T-helper 1 cell (primary cell): ENCODE results near the gene FAAP20.

ENCODE experiments used
- DNase-seq, 5 donors: peaks; one replicate each; pipeline ENCODE4 v3.0.0-alpha.2; 2012 to 2020

FAAP20 gene

GRCh38 chr1:2210084-2210653 is 15.6 kb upstream of the FAAP20 start:
- DNase-seq = no peak

DNA sequence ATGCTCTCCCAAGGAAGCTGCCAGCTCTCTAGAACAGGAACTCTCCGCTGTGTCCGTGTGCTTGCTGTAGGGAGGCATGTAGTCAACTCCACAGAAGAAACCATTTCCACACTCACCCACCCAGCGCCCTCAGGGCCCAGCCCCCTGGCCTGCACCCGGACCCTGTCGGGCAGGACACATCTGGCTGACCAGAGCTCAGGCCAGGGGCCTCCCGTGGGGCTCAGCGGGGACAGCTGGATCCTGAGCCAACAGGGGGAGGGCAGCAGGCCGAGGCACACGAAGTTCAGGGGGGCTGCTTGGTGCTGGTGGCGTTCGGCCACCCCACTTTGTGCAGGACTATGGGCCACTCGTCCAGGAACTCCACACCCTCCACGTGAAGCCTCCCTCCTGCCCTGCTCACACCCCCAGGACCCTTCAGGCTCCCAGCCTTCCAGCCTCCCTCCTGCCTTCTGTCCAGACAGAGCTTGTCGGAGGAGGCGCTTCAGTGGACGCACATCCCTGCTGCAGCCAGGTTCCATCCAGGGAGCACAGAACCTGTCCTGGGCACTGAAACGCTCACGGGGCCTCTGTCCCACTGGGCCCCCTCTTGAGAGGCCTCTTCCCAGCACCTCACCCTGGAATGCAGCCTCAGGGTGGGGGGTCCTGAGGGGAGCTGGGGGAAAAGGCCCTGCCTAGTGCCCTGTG is 15.0 kb upstream of the FAAP20 start:
- no peak for DNase-seq

GRCh38 chr1:2208309-2209239 is 14.0 kb upstream of the FAAP20 start:
- no peak for DNase-seq

DNA sequence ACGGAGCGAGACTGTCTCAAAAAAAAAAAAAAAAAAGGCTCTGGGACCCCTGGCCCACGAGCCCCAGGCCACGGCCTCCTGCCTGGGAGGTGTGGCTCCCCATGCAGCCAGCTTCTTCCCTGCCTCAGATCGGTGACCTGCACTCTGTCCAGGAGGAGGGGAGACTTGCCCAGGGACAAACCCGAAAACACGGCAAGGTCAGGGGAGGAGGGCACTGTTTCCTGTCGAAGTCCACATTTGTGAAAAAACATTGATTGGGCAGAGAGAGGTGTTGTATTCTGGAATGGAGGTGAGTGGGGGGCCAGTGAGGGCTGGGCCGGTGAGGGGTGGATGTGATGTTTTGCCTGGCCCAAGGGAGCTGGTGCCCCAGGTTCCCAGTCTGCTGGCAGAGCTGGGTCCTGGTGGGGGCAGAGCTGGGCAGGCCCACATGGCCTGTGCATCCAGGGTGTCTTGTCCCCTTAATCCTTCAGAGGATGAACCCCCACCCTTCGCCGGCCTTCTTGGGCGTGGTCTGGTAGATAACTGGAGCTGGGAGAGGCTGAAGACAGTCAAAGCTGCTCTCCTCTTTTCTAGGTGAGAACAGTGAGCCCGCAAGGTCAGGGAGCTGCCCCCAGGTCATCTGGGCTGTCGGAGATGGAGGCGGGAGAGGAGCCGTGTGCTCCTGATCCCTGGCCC is 12.4 kb upstream of the FAAP20 start:
- DNase-seq = no peak

DNA sequence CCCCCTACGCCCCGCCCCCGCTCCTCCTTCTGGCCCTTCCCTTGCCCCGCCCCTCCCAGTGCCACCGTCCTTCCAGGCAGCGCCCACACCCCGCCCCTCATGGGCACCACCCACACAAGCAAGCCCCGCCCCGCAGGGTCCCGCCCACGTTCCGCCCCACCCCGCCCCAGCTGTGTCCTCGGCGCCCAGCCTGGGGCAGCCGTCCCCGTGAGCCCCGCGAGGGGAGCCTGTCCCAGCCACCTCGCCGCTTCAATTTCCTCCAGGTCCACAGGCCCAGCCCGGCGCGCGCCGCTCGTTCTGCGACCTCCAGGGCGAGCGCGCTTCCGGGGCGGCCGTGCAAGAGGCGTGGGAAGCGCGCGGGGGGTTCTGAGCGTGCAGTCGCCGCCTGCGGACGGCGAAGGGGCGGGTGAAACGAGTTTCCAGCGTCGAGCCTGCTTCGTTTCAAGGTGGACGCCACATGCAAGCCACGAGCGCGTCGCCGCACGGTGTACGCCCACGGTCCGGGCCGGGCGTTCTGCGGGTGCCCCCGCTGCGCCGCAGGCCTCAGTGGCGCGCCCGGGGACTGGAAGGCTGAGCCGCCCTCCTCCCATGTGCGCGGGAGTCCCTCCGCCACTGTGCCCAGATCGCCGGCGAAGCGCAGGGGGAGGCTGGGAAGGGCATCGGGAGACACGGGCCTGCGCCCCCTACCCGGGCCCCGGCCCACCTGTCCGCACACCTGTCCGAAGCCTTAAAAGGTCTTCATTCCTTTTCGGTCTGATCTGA is 10.8 kb upstream of the FAAP20 start:
- peak in 4 of 5 donors; percentile 90 to 96 (median 94) for DNase-seq

DNA sequence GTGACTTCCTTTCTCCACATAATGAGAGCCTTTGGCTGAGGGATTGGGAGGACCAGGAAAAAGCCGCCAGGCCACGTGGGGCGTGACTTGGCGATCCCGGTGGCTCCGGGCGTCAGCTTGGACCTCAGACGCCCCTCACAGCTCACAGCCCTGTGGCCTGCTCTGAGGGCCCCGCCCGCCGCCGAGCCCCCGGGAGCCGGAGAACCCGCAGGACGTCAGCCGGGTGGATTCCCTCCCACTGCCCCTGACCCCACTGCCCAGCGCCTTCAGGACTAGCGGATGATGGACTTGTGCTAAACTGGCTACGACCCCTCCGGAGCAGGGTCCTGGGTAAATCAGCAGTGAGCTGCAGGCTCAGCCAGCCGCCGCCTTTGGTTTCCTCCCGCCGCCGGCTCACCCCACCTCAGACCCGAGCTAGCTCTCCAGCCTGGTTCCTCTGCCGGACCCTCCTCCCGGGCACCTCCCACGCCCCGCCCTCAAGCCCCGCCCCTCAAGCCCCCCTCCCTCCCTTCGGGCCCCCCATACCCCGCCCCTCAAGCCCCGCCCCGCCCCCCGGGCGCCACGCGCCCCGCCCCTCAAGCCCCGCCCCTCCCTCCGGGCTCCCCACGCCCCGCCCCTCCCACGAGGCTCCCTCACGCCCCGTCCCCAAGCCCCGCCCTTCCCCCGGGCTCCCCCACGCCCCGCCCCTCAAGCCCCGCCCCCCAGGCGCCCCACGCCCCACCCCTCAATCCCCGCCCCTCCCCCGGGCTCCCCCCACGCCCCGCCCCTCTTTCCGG is 10.0 kb upstream of the FAAP20 start:
- peak in 1 of 5 donors; percentile 96 for DNase-seq

GRCh38 chr1:2203671-2204414 is 9.3 kb upstream of the FAAP20 start:
- DNase-seq = peak in 1 of 5 donors; percentile 6

- no peak for DNase-seq
Observed at GRCh38 chr1:2202843-2203601, 8.4 kb upstream of the FAAP20 start.

DNA sequence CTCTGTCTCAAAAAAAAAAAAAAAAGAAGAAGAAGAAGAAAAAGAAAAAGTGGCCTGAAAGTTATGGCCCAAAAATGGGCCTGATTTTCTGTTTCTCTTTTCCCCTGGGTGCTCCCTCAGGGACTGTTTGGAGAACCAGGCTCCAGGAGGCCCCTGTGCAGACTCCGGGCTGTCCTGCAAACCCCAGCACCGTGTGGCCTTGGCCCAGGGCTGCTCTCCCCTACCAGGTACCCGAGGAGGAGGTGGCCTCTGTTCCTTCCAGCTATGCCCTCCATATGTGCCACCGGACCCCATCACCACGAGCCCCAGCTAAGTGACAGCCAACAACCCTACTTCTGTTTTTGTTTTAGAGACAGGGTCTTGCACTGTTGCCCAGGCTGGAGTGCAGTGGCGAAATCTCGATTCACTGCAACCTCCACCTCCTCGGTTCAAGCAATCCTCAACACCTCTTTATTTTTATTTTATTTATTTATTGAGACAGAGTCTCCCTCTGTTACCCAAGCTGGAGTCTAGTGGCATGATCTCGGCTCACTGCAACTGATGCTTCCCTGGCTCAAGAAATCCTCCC is 7.5 kb upstream of the FAAP20 start:
- no peak for DNase-seq

DNA sequence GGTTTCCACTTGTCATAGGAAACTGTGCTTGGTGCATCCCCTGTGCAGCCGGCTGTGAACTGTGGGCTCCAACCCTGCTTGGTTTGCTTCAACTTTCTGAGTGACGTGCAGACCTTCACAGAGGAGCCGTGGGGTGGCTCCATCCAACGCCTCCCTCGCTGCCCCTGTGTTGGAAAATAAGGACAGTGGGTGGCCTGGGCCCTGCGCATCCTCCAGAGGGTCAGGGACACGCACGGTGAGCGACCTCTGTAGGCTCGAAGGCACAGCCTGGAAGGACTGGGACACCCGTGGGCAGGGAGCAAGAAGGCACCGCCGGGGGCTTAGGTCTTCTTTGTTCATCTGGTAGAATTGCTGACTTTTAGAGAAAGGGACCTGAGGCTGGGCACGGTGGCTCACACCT is 6.5 kb upstream of the FAAP20 start:
- no peak for DNase-seq

DNA sequence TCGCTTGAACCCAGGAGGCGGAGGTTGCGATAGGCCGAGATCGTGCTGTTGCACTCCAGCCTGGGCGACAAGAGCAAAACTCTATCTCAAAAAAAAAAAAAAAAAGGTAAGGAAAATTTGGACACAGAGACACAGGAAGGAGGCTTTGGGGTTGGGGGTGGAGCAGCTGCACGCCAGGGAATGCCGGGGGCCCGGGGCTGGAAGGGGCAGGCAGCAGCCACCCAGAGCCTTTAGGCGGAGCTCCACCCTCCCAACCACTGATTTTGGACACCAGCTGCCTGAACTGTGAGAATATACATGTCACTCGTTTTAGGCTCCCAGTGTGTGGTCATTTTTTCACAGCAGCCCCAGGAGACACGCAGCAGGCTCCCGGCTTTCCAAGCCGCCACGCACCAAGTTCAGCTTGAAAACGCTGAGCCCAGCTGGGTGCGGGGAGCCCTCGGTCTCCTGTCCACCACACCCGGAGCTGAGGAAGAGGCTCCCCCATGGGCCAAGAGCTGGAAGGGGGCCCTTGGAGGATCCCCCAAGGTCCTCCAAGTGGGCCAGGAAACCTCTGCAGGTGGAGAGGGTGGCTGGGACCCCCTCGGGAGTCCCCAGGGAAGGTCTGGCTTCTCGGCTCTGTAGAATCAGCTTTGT is 5.9 kb upstream of the FAAP20 start:
- DNase-seq = no peak

DNA sequence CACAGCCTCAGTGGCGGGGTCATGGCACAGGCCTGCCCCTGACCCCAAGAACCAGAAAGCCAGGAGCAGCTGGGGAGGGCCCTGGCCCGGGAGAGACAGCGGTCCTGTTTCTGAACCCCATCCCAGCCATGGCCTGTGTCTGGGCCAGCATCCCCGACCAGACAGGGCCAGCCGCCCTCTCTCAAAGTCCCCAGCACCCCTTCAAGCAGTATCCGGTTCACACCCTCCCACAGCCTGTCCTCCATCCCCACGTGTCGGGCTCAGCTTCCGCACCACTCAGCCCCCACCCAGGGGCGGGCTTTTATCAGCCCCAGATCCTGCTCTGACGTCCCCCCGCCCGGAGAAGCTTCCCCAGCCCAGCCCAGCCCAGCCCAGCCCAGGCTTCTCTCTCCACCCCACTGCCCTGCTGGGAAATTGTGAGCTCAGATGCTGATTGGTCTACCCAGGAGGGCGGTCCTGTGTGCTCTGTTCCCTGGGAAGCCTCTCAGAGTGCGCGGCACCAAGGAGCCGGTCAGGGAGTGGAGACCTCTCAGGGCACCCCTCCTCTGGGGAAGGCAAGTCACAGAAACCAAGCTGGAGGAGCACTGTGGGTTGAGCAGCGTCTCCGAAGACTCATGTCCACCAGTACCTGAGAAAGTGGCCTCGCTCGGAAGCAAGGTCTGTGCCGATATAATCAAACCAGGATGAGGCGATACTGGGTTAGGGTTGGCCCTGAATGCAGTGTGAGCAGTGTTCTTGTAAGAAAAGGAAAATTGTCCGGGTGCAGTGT is 4.7 kb upstream of the FAAP20 start:
- DNase-seq = peak; percentile 72 to 93 (median 77)

DNA sequence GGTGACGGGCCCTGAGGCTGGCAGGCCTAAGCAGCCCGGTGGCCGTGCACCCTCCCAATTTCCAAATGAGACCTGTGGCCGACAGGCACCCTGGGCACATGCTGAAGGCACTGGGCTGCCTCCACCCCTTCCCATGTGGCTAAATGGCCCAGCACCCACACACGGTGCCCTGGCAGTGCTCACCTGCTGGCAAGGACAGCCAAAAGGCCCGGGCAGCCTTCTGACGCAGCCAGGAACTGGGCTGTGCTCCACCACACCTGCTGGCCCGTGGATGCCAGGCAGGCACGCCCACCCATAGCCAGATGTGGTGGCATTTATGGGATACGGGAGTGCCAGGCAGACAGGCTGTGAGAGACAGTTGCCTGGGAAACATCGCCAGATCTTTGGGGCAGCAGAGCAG is 4.0 kb upstream of the FAAP20 start:
- DNase-seq = no peak

GRCh38 chr1:2197707-2198165 is 3.2 kb upstream of the FAAP20 start:
- no peak for DNase-seq

- no peak for DNase-seq
Observed at GRCh38 chr1:2196901-2197638, 2.5 kb upstream of the FAAP20 start.

GRCh38 chr1:2195785-2196184 is 1.2 kb upstream of the FAAP20 start:
- DNase-seq = no peak

GRCh38 chr1:2194898-2195673 is 514 bp upstream of the FAAP20 start:
- peak; percentile 83 to 89 (median 88) for DNase-seq
